MCF 10A (cell line): ENCODE measurements around the gene PSMA5. TPM values are rescaled to one million over a fixed set of nuclear protein-coding genes. Genes with fewer than 3 reads are reported as not detected.

Source experiments
- BruUV-seq: library from RNA; stranded (reverse); fragments of 400-500 nt; replicated peaks from 2 replicates; lab custom pipeline; 2021; lab: Mats Ljungman, UMichigan
- CTCF ChIA-PET: fragments of 300-600 bp; sonication (Branson Sonifier 250); formaldehyde crosslinking; extraction: SDS; loops from one replicate; lab custom pipeline; 2021; ENCODE audit warnings: antibody characterized with exemption, inconsistent platforms; lab: Yijun Ruan, JAX
- POLR2A ChIA-PET: fragments of 300-600, 350-650 bp; sonication (Branson Sonifier 250); formaldehyde crosslinking; extraction: SDS; loops from one replicate; lab custom pipeline; 2020; ENCODE audit warnings: antibody characterized with exemption, inconsistent platforms; lab: Yijun Ruan, JAX
- DNase-seq: peaks from one replicate; pipeline ENCODE4 v3.0.0-alpha.2; 2018; ENCODE audit not compliant: unreplicated experiment
- H3K27ac Mint-ChIP-seq: one replicate; pipeline ENCODE4 v1.8.0; 2022; ENCODE audit warnings: mild to moderate bottlenecking, low read depth, mixed read lengths; ENCODE audit not compliant: unreplicated experiment
- H3K27me3 Mint-ChIP-seq: one replicate; pipeline ENCODE4 v1.8.0; 2022; ENCODE audit warnings: mixed read lengths; ENCODE audit not compliant: insufficient read depth, unreplicated experiment
- H3K36me3 Mint-ChIP-seq: one replicate; pipeline ENCODE4 v1.8.0; 2022; ENCODE audit warnings: mild to moderate bottlenecking, moderate library complexity, mixed read lengths; ENCODE audit not compliant: insufficient read depth, unreplicated experiment
- H3K4me1 Mint-ChIP-seq: one replicate; pipeline ENCODE4 v1.8.0; 2022; ENCODE audit warnings: mixed read lengths; ENCODE audit not compliant: insufficient read depth, unreplicated experiment
- H3K4me3 Mint-ChIP-seq: one replicate; pipeline ENCODE4 v1.8.0; 2022; ENCODE audit warnings: mild to moderate bottlenecking, moderate library complexity, mixed read lengths; ENCODE audit not compliant: unreplicated experiment
- H3K9me3 Mint-ChIP-seq: one replicate; pipeline ENCODE4 v1.8.0; 2022; ENCODE audit warnings: mixed read lengths; ENCODE audit not compliant: unreplicated experiment
- CTCF ChIP-seq: fragments of 200-600 bp; IDR thresholded peaks from one replicate; pipeline ENCODE4 v1.8.0; 2022; ENCODE audit warnings: antibody characterized with exemption, mild to moderate bottlenecking; ENCODE audit not compliant: unreplicated experiment
- intact Hi-C: fragments of 100-400 bp; cut with micrococcal nuclease; formaldehyde crosslinking; loops from 2 replicates; pipeline ENCODE4 v1.14.1; 2022
- total RNA-seq: library from RNA; stranded (reverse); gene quantifications from 2 replicates; pipeline ENCODE4 v1.2.3, GENCODE V29; 2022

Gene PSMA5
- total RNA-seq, 1 experiment from 2014 or later = 113 TPM

- no TSS peak for BruUV-seq
These were observed 33.2 kb downstream of the PSMA5 start for GRCh38 chr1:109392788-109393616.

DNA sequence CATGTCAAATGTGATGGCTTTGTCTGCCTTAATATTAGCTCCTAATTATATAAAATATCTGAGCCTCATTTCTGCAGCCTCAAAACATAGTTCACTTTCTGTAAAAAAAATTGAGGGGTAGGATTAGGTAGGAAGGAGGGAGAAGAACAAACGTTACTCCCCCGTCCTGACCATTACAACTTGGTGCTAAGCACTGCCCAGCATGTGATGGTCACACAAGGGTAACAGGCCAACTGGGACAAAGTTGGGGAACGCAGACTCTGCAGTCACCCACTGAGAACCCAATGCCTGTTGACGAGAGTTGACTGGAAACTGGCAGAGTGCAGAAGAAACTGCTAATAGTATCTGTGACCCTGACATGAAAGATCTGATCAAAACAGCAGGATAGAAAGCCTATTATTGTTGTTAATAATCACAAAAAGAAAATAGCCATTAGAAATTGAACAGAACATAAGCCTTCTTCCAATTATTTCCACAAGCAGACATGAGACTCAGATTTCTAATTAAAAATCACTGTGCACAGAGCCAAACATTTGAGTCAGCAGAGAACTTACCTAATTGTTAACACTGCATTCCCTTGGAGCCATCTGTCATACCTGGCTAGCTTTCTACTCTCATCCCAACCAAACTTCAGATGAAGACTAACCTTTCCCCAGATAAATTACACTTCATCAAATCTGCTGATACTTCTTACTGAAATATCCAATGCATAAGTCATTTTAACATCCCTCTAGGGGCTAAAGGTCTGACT, 34.0 kb downstream of the PSMA5 start:
- no peak for DNase-seq
- Mint-ChIP-seq H3K36me3 (peaks cover 8% of the 10 kb centered on the region), H3K9me3 (no peaks in the 10 kb centered on the region), H3K27ac (peak overlapping the region; percentile 98), H3K4me3 (peak overlapping the region; percentile 64), H3K4me1 (peaks cover 58% of the 10 kb centered on the region), H3K27me3 (no peaks in the 10 kb centered on the region)
- intact Hi-C loops = loop anchor here (10.0 kb wide), 1 partner anchor 277 kb away; the partner anchor contains the start of gene ELAPOR1
- CTCF ChIA-PET = interaction anchor here (0.6 to 5.7 kb wide), 11 partner anchors 10 to 343 kb away, joined by 3 to 29 read pairs (median 4); partner anchors contain the start of gene PSRC1
- BruUV-seq = no TSS peak
- no peak for TF ChIP-seq CTCF
- POLR2A ChIA-PET = interaction anchor here (0.6 to 6.5 kb wide), 27 partner anchors 7 to 555 kb away, joined by 3 to 86 read pairs (median 4); partner anchors contain the start of genes PSMA5, PSRC1, SARS1 and SORT1

More at GRCh38 chr1:109392788-109393616, 33.2 kb downstream of the PSMA5 start:
- peaks cover 58% of the 10 kb centered on the region for H3K4me1 Mint-ChIP-seq
- DNase-seq = peak; percentile 31
- H3K9me3 Mint-ChIP-seq = no peaks in the 10 kb centered on the region
- TF ChIP-seq CTCF = no peak
- peak overlapping the region; percentile 98 for H3K27ac Mint-ChIP-seq
- ChIA-PET POLR2A (interaction anchor here (0.6 to 6.5 kb wide), 20 partner anchors 9 to 302 kb away, joined by 3 to 86 read pairs (median 4); partner anchors contain the start of genes PSMA5, PSRC1, SARS1 and TMEM167B), CTCF (interaction anchor here (0.6 to 5.7 kb wide), 9 partner anchors 10 to 344 kb away, joined by 3 to 29 read pairs (median 4); partner anchors contain the start of gene PSRC1)
- no peaks in the 10 kb centered on the region for H3K27me3 Mint-ChIP-seq
- peak overlapping the region; percentile 64 for H3K4me3 Mint-ChIP-seq
- intact Hi-C loops = loop anchor here (10.0 kb wide), 1 partner anchor 278 kb away; the partner anchor contains the start of gene ELAPOR1
- peaks cover 8% of the 10 kb centered on the region for H3K36me3 Mint-ChIP-seq

GRCh38 chr1:109391626-109392025, 34.6 kb downstream of the PSMA5 start:
- intact Hi-C loops = loop anchor here (10.0 kb wide), 1 partner anchor 277 kb away; the partner anchor contains the start of gene ELAPOR1
- Mint-ChIP-seq H3K9me3 (no peaks in the 10 kb centered on the region), H3K4me3 (peak overlapping the region; percentile 43), H3K27me3 (no peaks in the 10 kb centered on the region), H3K36me3 (peaks cover 8% of the 10 kb centered on the region), H3K4me1 (peaks cover 60% of the 10 kb centered on the region), H3K27ac (peak overlapping the region; percentile 98)
- no peak for TF ChIP-seq CTCF
- ChIA-PET CTCF (interaction anchor here (0.6 to 5.7 kb wide), 8 partner anchors 12 to 400 kb away, joined by 3 to 29 read pairs (median 4); no protein-coding TSS in a partner anchor), POLR2A (interaction anchor here (0.6 to 6.5 kb wide), 25 partner anchors 7 to 554 kb away, joined by 3 to 86 read pairs (median 4); partner anchors contain the start of genes PSMA5, PSRC1, SARS1 and SORT1)
- no TSS peak for BruUV-seq
- DNase-seq = no peak
